ENCODE results near the gene SMARCA5.

Gene SMARCA5

DNA sequence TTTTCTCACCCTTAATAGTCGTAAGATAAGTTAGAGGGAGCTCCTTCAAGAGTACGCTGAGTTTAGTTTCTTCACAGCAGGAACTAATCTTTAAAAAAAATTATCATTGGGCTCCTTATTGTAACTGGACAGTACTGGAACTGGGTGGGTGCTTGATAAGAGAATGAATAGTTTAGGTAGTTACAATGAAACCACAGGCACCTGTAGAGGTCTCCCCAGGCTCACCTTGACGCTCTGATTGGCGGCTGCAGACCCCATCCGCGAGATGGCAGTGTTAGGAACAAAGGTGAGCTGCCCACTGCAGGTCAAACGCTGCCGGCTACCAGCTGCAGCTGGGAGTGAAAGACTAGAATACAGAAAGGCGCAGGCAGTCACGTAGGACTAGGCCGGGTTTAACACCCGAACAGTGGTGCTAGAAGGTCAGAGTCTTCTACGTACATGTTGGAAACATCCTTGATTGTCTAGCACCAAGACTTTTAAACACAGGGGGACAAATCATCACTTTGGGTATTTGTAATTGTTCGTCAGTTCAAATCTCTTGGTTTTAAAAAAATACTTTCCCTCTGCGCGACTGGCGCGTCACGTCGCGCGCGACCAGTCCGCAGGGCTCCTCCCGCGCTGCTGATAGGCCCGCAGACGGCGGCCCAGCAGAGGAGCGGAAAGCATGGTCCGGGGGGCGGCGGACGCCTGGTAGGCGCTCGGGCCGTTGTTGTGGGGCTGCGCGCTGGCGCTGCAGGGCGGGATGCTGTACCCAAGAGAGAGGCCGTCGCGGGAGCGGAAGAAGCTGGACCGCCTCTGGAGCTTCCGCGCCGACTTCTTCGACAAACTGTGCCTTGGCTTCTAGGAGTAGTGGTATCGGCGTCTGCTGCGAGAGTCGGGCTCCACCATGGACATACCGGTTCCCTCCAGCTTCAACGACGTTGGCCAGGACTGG lies 45.6 kb downstream of the SMARCA5 start:
- TF ChIP-seq, protein P1, sequence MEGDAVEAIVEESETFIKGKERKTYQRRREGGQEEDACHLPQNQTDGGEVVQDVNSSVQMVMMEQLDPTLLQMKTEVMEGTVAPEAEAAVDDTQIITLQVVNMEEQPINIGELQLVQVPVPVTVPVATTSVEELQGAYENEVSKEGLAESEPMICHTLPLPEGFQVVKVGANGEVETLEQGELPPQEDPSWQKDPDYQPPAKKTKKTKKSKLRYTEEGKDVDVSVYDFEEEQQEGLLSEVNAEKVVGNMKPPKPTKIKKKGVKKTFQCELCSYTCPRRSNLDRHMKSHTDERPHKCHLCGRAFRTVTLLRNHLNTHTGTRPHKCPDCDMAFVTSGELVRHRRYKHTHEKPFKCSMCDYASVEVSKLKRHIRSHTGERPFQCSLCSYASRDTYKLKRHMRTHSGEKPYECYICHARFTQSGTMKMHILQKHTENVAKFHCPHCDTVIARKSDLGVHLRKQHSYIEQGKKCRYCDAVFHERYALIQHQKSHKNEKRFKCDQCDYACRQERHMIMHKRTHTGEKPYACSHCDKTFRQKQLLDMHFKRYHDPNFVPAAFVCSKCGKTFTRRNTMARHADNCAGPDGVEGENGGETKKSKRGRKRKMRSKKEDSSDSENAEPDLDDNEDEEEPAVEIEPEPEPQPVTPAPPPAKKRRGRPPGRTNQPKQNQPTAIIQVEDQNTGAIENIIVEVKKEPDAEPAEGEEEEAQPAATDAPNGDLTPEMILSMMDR (IDR thresholded peaks at IDR 0.05; ENCODE audit: low read depth, low read length), result no peak
- H3K4me3 ChIP-seq (ENCODE audit: low read depth, low read length), result peak overlapping the region; percentile 61

DNA sequence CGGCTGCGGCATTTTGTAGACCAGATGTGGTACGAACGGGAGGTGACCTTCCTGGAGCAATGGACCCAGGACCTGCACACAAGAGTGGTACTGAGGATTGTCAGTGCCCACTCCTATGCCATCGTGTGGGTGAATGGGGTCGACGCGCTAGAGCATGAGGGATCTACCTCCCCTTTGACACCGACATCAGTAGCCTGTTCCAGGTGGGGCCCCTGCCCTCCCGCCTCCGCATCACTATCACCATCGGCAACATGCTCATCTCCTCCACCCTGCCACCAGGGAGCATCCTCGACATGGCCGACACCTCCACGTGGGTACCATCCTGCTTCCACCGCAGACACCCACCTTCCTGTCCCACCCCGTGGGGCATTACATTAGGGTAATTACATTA lies 46.2 kb downstream of the SMARCA5 start:
- TF ChIP-seq, protein P1 (IDR thresholded peaks at IDR 0.05; ENCODE audit: low read depth, low read length), result no peak
- H3K4me3 ChIP-seq (ENCODE audit: low read depth, low read length), result peak overlapping the region; percentile 61

DNA sequence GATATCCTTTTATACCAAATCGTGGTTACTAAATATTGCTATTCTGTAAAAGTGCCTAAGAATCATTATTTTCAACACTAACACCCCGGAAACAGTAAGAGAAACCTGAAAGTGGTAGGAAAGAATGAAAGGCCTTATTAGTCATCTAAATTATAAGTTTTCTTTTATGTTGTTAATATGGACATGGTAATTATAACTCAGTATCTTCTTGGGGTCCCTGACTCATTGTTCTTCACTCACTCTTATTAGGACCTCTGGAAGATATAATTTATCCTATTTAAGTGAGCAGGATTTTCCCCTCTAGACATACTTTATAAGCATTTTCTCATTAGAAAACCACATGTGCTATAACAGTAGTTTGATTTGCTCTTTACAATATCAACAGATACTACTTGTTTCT lies 51.0 kb downstream of the SMARCA5 start:
- TF ChIP-seq, protein P1 (IDR thresholded peaks at IDR 0.05; ENCODE audit: low read depth, low read length), result no peak
- no peak overlapping the region for H3K4me3 ChIP-seq (ENCODE audit: low read depth, low read length)

DNA sequence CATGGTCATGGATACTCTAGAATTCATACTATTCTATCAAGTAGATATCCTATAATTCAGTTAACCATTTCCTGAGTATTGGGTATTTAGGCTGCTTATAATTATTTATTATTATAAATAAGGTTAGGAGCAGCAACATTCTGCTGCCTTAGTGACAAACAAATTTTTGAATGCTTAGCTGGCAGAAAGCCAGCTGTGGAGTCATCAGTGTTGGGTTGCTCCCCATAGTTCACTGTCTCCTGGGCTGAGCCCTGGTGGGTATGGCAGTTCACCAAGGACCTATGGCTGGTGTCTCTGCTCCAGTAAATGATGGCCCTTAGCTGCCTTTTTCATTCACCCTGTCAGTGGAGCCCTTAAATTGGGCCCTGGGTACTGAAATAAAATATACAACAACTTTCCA lies 61.8 kb downstream of the SMARCA5 start:
- H3K4me3 ChIP-seq (ENCODE audit: low read depth, low read length), result no peak overlapping the region
- TF ChIP-seq, protein P1 (IDR thresholded peaks at IDR 0.05; ENCODE audit: low read depth, low read length), result no peak

DNA sequence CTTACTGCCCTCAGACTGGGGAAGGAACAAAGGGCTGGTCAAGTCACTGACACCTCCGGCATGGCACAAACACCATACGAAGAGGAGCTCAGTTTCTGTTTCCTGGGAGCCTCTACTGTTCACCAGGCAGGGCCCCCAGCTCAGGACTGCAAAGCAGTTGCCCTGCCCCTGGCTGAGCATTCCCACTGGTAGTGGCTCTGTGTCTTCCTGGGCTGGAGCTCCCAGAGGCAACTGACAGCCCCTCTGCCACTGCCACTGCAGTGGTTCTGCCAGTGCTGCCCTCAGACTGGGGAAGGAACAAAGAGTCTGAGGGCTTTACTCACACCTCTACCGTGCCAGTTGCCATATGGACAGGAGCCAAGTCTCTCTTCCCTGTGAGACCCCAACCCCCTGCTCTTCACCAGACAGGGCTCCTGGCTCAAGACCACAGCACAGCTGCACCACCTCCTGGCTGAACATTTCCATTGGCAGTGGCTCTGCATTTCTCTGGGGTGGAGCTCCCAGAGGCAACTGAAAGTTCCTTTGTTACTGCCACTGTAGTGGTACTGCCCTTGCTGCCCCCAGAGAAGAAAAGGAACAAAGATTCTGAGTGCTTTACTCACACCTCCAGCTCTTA lies 67.9 kb downstream of the SMARCA5 start:
- TF ChIP-seq, protein P1 (IDR thresholded peaks at IDR 0.05; ENCODE audit: low read depth, low read length), result no peak
- H3K4me3 ChIP-seq (ENCODE audit: low read depth, low read length), result no peak overlapping the region

DNA sequence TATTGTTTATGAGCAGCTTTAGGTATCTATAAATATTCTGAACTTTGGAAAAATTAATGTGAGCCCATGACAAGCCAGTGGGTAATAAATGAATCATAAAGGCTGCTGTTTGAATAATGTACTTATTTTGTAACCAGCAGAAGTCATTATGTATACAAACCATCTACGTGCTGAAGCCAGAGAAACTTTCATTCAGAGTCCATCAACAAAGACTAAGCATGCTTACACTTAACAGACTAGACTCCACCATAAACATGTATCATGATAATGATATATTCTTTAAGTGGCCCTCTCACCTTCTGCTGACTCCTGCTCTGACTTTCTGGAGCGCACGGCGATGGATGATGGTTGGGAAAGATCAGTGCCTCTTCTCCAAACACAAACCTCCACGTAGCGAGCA lies 72.0 kb downstream of the SMARCA5 start:
- TF ChIP-seq, protein P1 (IDR thresholded peaks at IDR 0.05; ENCODE audit: low read depth, low read length), result no peak
- no peak overlapping the region for H3K4me3 ChIP-seq (ENCODE audit: low read depth, low read length)

DNA sequence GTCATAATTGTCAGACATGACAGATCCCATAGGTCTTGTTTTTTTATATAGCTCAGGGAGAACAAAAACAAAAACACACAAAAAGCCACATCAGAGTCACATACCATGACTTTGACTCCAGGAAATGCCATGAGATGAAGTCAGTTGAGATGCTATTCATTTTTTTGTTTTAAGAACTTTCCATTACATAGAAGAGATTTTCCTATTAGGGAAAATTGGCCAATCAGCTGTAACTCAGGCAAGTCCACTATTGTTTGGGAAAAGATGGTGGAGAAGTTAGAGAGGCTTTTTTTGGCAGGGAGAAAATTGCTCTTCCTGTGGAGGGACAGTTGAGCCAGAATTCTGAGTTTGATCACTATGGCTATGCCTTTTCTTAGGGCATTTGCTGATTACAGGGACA lies 72.6 kb downstream of the SMARCA5 start:
- TF ChIP-seq, protein P1 (IDR thresholded peaks at IDR 0.05; ENCODE audit: low read depth, low read length), result no peak
- no peak overlapping the region for H3K4me3 ChIP-seq (ENCODE audit: low read depth, low read length)

All from WI38 (cell line).